AG04449 (cell line): ENCODE results near the gene AP1M1.

Source experiments
- CTCF ChIA-PET: fragments of 350-600 bp; formaldehyde crosslinking; extraction: SDS; loops from one replicate; lab custom pipeline; 2021; ENCODE audit warnings: antibody characterized with exemption; lab: Yijun Ruan, JAX
- POLR2A ChIA-PET: fragments of 400-600, 350-600 bp; formaldehyde crosslinking; extraction: SDS; loops from one replicate; lab custom pipeline; 2020; ENCODE audit warnings: antibody characterized with exemption, inconsistent platforms; lab: Yijun Ruan, JAX
- DNase-seq: peaks from one replicate; pipeline ENCODE4 v3.0.0-alpha.2; 2010; ENCODE audit warnings: low read depth, low spot score
- H3K4me3 ChIP-seq: 2 replicates; pipeline ENCODE4 v1.5.1; 2011; ENCODE audit warnings: low read depth, mild to moderate bottlenecking, control low read depth, low read length
- CTCF ChIP-seq: IDR thresholded peaks from one replicate; pipeline ENCODE4 v1.5.1; 2011; ENCODE audit warnings: mild to moderate bottlenecking, moderate library complexity, low read length, control low read depth, inconsistent platforms; ENCODE audit not compliant: insufficient read depth; ENCODE audit errors: missing control alignments

Gene AP1M1

GRCh38 chr19:16217716-16218451 lies 20.2 kb downstream of the AP1M1 start:
- no peak for DNase-seq
- TF ChIP-seq CTCF: no peak
- ChIA-PET POLR2A (interaction anchor here (0.6 kb wide), 1 partner anchor 1687 kb away, joined by 3 read pairs; no protein-coding TSS in a partner anchor), CTCF (interaction anchor here (1.2 to 1.5 kb wide), 2 partner anchors 29 to 165 kb away, joined by 3 to 4 read pairs; no protein-coding TSS in a partner anchor)
- no peak overlapping the region for H3K4me3 ChIP-seq

GRCh38 chr19:16218851-16219250 lies 21.1 kb downstream of the AP1M1 start:
- TF ChIP-seq CTCF: no peak
- ChIA-PET POLR2A (no interaction called here), CTCF (interaction anchor here (1.2 to 1.5 kb wide), 2 partner anchors 28 to 164 kb away, joined by 3 to 4 read pairs; no protein-coding TSS in a partner anchor)
- no peak for DNase-seq
- no peak overlapping the region for H3K4me3 ChIP-seq

- no peak for TF ChIP-seq CTCF
- ChIA-PET POLR2A (no interaction called here), CTCF (interaction anchor here (0.7 to 1.4 kb wide), 3 partner anchors 160 to 168 kb away, joined by 3 to 4 read pairs (median 4); no protein-coding TSS in a partner anchor)
- DNase-seq: no peak
- no peak overlapping the region for H3K4me3 ChIP-seq
These were observed 25.1 kb downstream of the AP1M1 start for GRCh38 chr19:16222806-16223205.

GRCh38 chr19:16223746-16224145 lies 26.0 kb downstream of the AP1M1 start:
- H3K4me3 ChIP-seq: no peak overlapping the region
- DNase-seq: no peak
- TF ChIP-seq CTCF: no peak
- POLR2A ChIA-PET: no interaction called here
- CTCF ChIA-PET: interaction anchor here (1.2 to 1.4 kb wide), 2 partner anchors 160 to 163 kb away, joined by 4 to 5 read pairs; no protein-coding TSS in a partner anchor

- no peak for DNase-seq
- no peak for TF ChIP-seq CTCF
- ChIA-PET CTCF (interaction anchor here (1.2 kb wide), 1 partner anchor 159 kb away, joined by 5 read pairs; no protein-coding TSS in a partner anchor), POLR2A (no interaction called here)
- H3K4me3 ChIP-seq: no peak overlapping the region
These were observed 26.8 kb downstream of the AP1M1 start for GRCh38 chr19:16224293-16225045.
